Measurements from ENCODE around the gene TP53BP1.

- no peak for TF ChIP-seq CTCF (IDR thresholded peaks at IDR 0.05)
- no peak for TF ChIP-seq POLR2A (IDR thresholded peaks at IDR 0.05)
- TF ChIP-seq POLR2AphosphoS5 (IDR thresholded peaks at IDR 0.05; ENCODE audit: insufficient read depth in 1 of 2, low read depth in 1 of 2) = no peak
Observed at GRCh38 chr15:43508421-43508820, 15.5 kb upstream of the TP53BP1 start.
